Measurements from ENCODE around the gene SYNE2.
"Not testable (repeated sequence)": the region's sequence is repeated elsewhere in the genome, so short reads cannot be mapped to it uniquely, and the experiment has no call there.

SYNE2 gene

GRCh38 chr14:63852817-63853731, at the start of gene SYNE2:
Gene SYNE2, plus strand, starts transcription at chr14:63853004. Its CDS starts 56,145 bp downstream, at chr14:63909149.
- peak; percentile 33 for DNase-seq

- not testable (repeated sequence) for DNase-seq
Observed at GRCh38 chr14:63803221-63803791, 49.5 kb upstream of the SYNE2 start.

GRCh38 chr14:63806064-63806463, 46.7 kb upstream of the SYNE2 start:
- DNase-seq: not testable (repeated sequence)

- DNase-seq: not testable (repeated sequence)
Observed at GRCh38 chr14:63811692-63812091, 41.1 kb upstream of the SYNE2 start.

GRCh38 chr14:63833728-63834127, 19.1 kb upstream of the SYNE2 start:
- no peak for DNase-seq

- no peak for DNase-seq
Observed at GRCh38 chr14:63840981-63841380, 11.8 kb upstream of the SYNE2 start.

- DNase-seq: no peak
Observed at GRCh38 chr14:63843796-63844195, 9.0 kb upstream of the SYNE2 start.

- no peak for DNase-seq
Observed at GRCh38 chr14:63848890-63849289, 3.9 kb upstream of the SYNE2 start.

GRCh38 chr14:63852271-63852816, 460 bp upstream of the SYNE2 start:
- no peak for DNase-seq

GRCh38 chr14:63853831-63854293, 1.1 kb downstream of the SYNE2 start:
- DNase-seq: peak; percentile 48

- no peak for DNase-seq
Observed at GRCh38 chr14:63854330-63854729, 1.5 kb downstream of the SYNE2 start.

- DNase-seq: no peak
Observed at GRCh38 chr14:63855281-63855680, 2.5 kb downstream of the SYNE2 start.

- peak; percentile 34 for DNase-seq
Observed at GRCh38 chr14:63857466-63858030, 4.7 kb downstream of the SYNE2 start.

GRCh38 chr14:63860146-63860545, 7.3 kb downstream of the SYNE2 start:
- DNase-seq: no peak

GRCh38 chr14:63862163-63862562, 9.4 kb downstream of the SYNE2 start:
- DNase-seq: no peak

- no peak for DNase-seq
Observed at GRCh38 chr14:63863004-63863403, 10.2 kb downstream of the SYNE2 start.

- DNase-seq: not testable (repeated sequence)
Observed at GRCh38 chr14:63864775-63865174, 12.0 kb downstream of the SYNE2 start.

GRCh38 chr14:63867933-63868921, 15.4 kb downstream of the SYNE2 start:
- DNase-seq: no peak

- not testable (repeated sequence) for DNase-seq
Observed at GRCh38 chr14:63869940-63870752, 17.3 kb downstream of the SYNE2 start.

- DNase-seq: not testable (repeated sequence)
Observed at GRCh38 chr14:63870753-63871037, 17.9 kb downstream of the SYNE2 start.

- no peak for DNase-seq
Observed at GRCh38 chr14:63874223-63874622, 21.4 kb downstream of the SYNE2 start.

- DNase-seq: no peak
Observed at GRCh38 chr14:63875311-63875710, 22.5 kb downstream of the SYNE2 start.
